Measurements from ENCODE around the gene SH3PXD2B.

GRCh38 chr5:172364773-172365172, 89.6 kb downstream of the SH3PXD2B start:
- no peak for TF ChIP-seq CTCF (IDR thresholded peaks at IDR 0.05)
- TF ChIP-seq POLR2A (IDR thresholded peaks at IDR 0.05) = no peak
- no peak for TF ChIP-seq POLR2AphosphoS5 (IDR thresholded peaks at IDR 0.05; ENCODE audit: insufficient read depth in 1 of 2, low read depth in 1 of 2)

Measured in vagina (tissue), 2 donors.